CD4-positive, alpha-beta T cell treated with Interleukin-6 at 100 ng/mL for 8 hours (primary cell): Measurements from ENCODE around the gene DAZAP1.
"Not testable (repeated sequence)": the region's sequence is repeated elsewhere in the genome, so short reads cannot be mapped to it uniquely, and the experiment has no call there.

Experiments
- DNase-seq: peaks from one replicate; pipeline ENCODE4 v3.0.0-alpha.2; 2020; ENCODE audit warnings: mixed read lengths, low spot score

The DAZAP1 gene

DNA sequence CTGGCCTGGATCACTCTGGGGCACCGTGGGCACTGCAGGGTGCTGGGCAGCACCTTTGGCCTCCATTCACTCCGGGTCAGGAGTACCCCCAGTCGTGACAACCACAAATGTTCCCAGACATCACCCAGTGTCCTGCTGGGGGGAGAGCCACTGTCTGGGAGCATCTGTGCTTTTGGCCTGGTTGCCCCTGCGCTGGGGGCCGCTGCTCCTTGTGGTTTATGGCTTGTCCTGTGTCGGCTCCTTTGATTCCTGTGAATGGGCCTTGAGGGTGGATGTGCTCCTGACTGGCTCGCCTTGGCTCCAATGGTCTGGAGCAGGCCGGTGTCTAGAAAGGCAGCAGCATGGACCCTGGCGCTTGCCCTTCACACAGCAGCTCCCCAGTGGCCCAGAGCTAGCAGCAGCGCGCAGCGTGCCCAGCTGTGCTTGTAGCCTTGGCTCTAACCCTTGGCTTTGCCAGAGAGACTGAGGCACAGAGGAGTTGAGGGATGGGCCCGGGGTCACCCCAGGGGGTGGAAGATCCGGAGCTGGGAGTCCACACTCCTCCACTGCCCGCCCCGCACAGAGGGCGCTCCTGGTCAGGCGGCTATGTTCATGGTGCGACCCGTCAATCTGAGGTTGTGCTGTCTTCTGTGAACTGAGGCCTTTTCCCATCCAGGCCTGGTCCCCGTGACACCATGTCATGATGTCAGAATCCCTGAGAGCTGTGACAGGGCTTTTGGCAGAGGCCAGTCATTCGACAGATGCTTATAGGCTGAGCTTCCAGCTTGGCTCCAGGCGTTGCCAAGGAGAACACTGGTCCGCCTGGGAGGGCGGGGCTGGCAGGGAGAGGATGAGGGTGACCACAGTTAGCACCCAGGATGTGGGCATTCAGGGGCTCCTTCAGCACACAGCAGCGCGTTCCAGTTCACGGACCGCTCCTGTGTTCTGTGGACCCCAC is 4.1 kb downstream of the DAZAP1 start:
- no peak for DNase-seq

DNA sequence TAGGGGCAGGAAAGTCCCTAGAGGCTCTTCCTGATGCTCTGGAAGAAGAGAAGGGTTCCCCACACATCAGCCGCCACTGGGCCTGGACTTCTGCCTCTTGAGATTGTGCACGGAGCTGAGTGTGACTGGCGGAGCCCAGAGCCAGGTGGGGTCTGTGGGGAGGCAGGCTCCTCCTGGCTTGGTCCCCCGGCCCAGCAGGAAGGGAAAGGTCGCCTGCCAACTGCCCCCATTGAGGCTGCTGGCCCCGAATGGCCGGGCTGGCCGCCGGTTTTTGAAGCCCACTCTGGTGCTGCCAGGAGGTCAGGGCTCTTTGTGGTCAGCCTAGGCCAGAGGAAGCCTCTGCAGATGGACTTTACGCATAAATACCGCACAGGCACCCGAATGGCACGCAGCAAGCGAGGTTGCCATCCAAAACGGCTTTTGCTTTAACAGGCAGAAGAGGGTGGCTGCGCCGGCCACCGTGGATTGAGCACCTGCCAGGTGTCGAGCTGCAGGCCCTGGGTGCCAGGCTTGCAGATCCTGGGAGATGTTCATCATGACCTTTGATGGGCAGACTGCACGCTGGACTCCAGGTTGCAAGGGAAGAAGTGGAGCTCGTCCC is 5.0 kb downstream of the DAZAP1 start:
- DNase-seq = no peak

GRCh38 chr19:1412995-1413800 is 5.8 kb downstream of the DAZAP1 start:
- no peak for DNase-seq

- DNase-seq = no peak
Observed at GRCh38 chr19:1416014-1416841, 8.8 kb downstream of the DAZAP1 start.

GRCh38 chr19:1417145-1417544 is 9.8 kb downstream of the DAZAP1 start:
- DNase-seq = no peak

DNA sequence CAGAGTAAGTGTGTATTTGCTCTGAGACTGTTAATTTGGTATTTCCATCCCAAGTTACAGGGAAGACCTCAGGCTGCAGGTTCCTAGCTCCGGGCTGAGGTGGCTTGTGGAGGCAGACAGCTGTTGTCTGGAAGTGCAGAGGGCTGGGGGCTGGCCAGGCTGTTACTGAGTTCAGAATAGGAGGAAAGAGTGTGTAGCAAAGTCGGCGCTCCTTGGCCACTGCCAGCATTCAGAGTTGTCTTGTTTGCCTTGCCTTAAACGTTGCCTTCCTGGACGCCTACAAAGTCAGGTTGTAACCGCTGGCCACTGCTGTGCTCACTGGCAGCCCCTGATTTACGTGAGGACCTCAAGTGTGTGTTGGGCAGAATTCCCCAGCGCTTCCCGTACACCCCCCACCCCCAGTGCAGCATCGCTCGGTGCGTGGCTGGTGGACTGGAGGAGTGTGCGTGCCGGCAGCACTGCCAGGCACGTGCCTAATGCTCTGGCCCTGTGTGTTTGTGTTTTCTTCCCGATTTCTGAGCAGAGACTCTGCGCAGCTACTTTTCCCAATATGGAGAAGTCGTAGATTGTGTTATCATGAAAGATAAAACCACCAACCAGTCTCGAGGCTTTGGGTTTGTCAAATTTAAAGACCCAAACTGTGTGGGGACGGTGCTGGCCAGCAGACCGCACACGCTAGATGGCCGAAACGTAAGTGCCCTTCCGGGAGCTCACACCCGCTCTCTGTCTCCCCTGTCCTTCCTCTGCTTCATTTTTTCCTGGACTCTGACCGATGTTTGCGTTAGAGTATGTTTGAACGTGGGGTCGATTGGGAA is 10.5 kb downstream of the DAZAP1 start:
- no peak for DNase-seq

- DNase-seq = no peak
Observed at GRCh38 chr19:1418496-1418775, 11.1 kb downstream of the DAZAP1 start.

- no peak for DNase-seq
Observed at GRCh38 chr19:1418951-1419738, 11.8 kb downstream of the DAZAP1 start.

GRCh38 chr19:1420085-1420484 is 12.7 kb downstream of the DAZAP1 start:
- not testable (repeated sequence) for DNase-seq

DNA sequence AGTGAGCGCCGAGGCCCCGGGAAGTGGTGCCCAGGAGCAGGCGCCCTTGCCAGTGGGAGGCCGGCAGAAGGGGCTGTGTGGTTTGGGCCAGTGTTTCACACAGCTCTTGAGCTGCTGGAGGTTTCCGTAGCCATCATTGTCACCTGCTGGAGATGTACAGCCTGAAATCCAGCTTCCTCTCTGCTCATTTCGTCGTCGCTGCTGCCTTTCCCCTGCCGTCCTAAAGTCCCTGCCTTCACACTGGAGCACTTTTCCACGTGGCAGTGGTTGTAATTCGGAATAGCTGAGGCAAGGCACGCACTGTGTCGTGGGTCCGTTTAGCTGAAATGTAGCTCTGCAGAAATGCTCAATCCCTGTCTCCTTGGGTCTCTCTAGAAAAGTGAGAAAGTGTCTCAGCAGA is 13.2 kb downstream of the DAZAP1 start:
- no peak for DNase-seq

GRCh38 chr19:1421218-1421957 is 14.0 kb downstream of the DAZAP1 start:
- no peak for DNase-seq

DNA sequence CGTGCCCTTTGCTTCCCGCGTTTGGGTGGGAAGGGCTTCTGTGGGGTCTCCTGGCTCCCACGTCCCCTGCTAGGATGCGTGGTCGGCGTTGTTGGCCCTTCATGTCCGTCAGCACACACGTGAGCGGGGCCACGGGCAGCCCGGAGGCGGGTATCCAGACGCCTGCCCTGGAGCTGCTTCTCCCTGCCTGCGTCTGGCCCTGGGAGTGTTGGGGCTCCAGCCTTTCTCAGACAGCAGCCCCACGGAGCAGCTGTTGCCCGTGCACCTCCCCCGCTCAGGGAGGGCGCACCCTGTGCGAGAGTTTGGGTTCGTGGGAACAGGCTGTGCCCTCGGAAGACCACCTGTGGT is 14.5 kb downstream of the DAZAP1 start:
- no peak for DNase-seq

- DNase-seq = no peak
Observed at GRCh38 chr19:1422360-1422759, 15.0 kb downstream of the DAZAP1 start.

- no peak for DNase-seq
Observed at GRCh38 chr19:1422943-1423342, 15.6 kb downstream of the DAZAP1 start.

- no peak for DNase-seq
Observed at GRCh38 chr19:1423436-1424191, 16.2 kb downstream of the DAZAP1 start.

GRCh38 chr19:1424192-1424955 is 17.0 kb downstream of the DAZAP1 start:
- DNase-seq = no peak

DNA sequence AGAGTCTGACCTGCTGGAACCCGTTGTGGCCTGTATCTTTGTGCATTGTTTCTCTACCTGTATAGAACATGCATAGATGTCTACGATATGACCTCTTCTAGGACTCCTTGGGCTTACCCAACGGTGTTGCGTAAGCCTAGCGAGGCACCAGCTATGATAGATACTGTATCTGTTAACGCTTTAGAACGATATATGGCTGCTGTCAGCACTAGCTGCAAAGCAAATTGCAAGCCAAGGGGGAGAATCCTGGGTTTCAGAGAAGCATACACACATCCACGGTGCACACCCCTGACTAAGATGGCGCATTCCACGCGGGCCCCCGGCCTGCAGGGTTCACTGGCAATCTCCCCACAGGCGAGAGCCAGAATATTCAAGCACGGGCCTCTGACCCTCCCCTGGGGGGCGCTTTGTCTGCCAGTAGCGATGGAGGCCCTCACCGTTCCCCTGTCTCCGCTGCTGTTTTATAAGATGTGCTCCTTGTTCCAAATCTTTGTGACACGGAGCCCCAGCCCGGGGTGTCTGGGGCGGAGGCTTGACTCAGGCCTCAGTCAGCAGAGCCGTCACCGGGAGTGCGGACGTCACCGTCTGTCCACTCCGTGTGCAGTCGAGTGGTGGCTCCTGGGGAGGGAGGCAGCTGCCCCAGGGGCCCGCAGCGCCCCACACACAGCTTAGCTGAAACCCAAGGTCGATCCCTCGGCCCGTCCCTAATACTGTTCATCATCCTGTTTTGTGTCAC is 17.9 kb downstream of the DAZAP1 start:
- no peak for DNase-seq
